Activated CD4-positive, CD25-positive, alpha-beta regulatory T cell treated with anti-CD3 and anti-CD28 coated beads, Interleukin-2, amount 50 U/mL, for 16 hours (primary cell): Measurements from ENCODE around the gene PLEKHG2.
A peak's percentile ranks its signal among the peaks of the same experiment; 100 is the strongest.

Experiments used
- DNase-seq: peaks from one replicate; pipeline ENCODE4 v3.0.0-alpha.2; 2020; ENCODE audit warnings: low read depth, low spot score

The PLEKHG2 gene

GRCh38 chr19:39419003-39419402, 6.5 kb downstream of the PLEKHG2 start:
- no peak for DNase-seq

- DNase-seq = no peak
Observed at GRCh38 chr19:39420769-39421168, 8.3 kb downstream of the PLEKHG2 start.

GRCh38 chr19:39422020-39422419, 9.6 kb downstream of the PLEKHG2 start:
- no peak for DNase-seq

GRCh38 chr19:39423258-39424086, 11.0 kb downstream of the PLEKHG2 start:
- DNase-seq = no peak

GRCh38 chr19:39424934-39425333, 12.5 kb downstream of the PLEKHG2 start:
- no peak for DNase-seq

GRCh38 chr19:39425744-39426143, 13.3 kb downstream of the PLEKHG2 start:
- DNase-seq = no peak

GRCh38 chr19:39426170-39426569, 13.7 kb downstream of the PLEKHG2 start:
- DNase-seq = no peak

- DNase-seq = no peak
Observed at GRCh38 chr19:39427707-39428106, 15.2 kb downstream of the PLEKHG2 start.

GRCh38 chr19:39428283-39429112, 16.0 kb downstream of the PLEKHG2 start:
- DNase-seq = no peak

- peak; percentile 53 for DNase-seq
Observed at GRCh38 chr19:39430675-39431593, 18.5 kb downstream of the PLEKHG2 start.

- no peak for DNase-seq
Observed at GRCh38 chr19:39432677-39433025, 20.2 kb downstream of the PLEKHG2 start.

GRCh38 chr19:39433480-39434079, 21.1 kb downstream of the PLEKHG2 start:
- no peak for DNase-seq

- DNase-seq = no peak
Observed at GRCh38 chr19:39434123-39435076, 21.9 kb downstream of the PLEKHG2 start.

GRCh38 chr19:39435499-39436349, 23.3 kb downstream of the PLEKHG2 start, which contains the start of gene RPS16:
Gene RPS16 (minus strand): TSS chr19:39435949. CDS start chr19:39435895, 54 bp downstream.
- peak; percentile 99 for DNase-seq

- DNase-seq = no peak
Observed at GRCh38 chr19:39436350-39436716, 23.9 kb downstream of the PLEKHG2 start.

- no peak for DNase-seq
Observed at GRCh38 chr19:39438270-39438934, 25.9 kb downstream of the PLEKHG2 start.

- no peak for DNase-seq
Observed at GRCh38 chr19:39444598-39445195, 32.2 kb downstream of the PLEKHG2 start.
